ENCODE data around the gene KDM4B.

Gene KDM4B

GRCh38 chr19:4987692-4988370 lies 18.9 kb downstream of the KDM4B start:
- no peaks in the 10 kb centered on the region for H3K9me3 ChIP-seq (ENCODE audit: control insufficient read depth, insufficient read depth, low read length)
- H3K27me3 ChIP-seq (ENCODE audit: control insufficient read depth, insufficient read depth, low read length) = no peaks in the 10 kb centered on the region
- no peak overlapping the region for H3K4me3 ChIP-seq (ENCODE audit: low read depth, low read length)
- H3K36me3 ChIP-seq (ENCODE audit: control insufficient read depth, insufficient read depth, low read length) = no peaks in the 10 kb centered on the region
- no peaks in the 10 kb centered on the region for H3K4me1 ChIP-seq (ENCODE audit: control insufficient read depth, insufficient read depth, low read length)
- no peak overlapping the region for H3K9ac ChIP-seq (ENCODE audit: low read depth, low read length)

DNA sequence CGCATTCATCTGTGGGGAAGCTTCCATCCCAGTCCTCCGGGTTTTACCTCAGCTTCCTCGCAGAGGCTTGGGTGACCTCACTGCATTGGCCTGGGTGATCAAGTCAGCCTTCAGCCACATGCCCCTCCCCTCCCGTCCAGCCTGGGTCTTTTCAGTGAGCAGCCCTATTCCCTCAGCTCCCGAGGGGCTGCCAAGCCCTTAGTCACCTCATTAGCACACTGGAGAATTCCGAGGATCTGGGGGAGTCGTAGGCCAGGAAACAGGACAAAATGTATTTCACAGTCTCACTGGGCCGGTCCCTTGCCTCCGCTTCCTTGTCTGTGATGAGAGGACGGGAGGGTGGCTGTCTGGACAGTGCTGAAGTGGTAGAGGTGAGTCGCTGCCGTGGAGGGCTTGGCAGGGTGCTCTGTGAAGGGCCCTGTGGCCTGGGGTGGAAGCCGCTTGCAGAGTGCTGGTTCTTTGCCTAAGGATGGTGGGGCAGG lies 19.9 kb downstream of the KDM4B start:
- H3K27me3 ChIP-seq (ENCODE audit: control insufficient read depth, insufficient read depth, low read length) = no peaks in the 10 kb centered on the region
- H3K9me3 ChIP-seq (ENCODE audit: control insufficient read depth, insufficient read depth, low read length) = no peaks in the 10 kb centered on the region
- H3K4me1 ChIP-seq (ENCODE audit: control insufficient read depth, insufficient read depth, low read length) = no peaks in the 10 kb centered on the region
- no peak overlapping the region for H3K4me3 ChIP-seq (ENCODE audit: low read depth, low read length)
- H3K9ac ChIP-seq (ENCODE audit: low read depth, low read length) = peak overlapping the region; percentile 47
- H3K36me3 ChIP-seq (ENCODE audit: control insufficient read depth, insufficient read depth, low read length) = no peaks in the 10 kb centered on the region

GRCh38 chr19:4990306-4990705 lies 21.4 kb downstream of the KDM4B start:
- Histone ChIP-seq H3K9me3 (ENCODE audit: control insufficient read depth, insufficient read depth, low read length) (no peaks in the 10 kb centered on the region), H3K27me3 (ENCODE audit: control insufficient read depth, insufficient read depth, low read length) (no peaks in the 10 kb centered on the region), H3K9ac (ENCODE audit: low read depth, low read length) (no peak overlapping the region), H3K4me3 (ENCODE audit: low read depth, low read length) (no peak overlapping the region), H3K4me1 (ENCODE audit: control insufficient read depth, insufficient read depth, low read length) (no peaks in the 10 kb centered on the region), H3K36me3 (ENCODE audit: control insufficient read depth, insufficient read depth, low read length) (no peaks in the 10 kb centered on the region)

DNA sequence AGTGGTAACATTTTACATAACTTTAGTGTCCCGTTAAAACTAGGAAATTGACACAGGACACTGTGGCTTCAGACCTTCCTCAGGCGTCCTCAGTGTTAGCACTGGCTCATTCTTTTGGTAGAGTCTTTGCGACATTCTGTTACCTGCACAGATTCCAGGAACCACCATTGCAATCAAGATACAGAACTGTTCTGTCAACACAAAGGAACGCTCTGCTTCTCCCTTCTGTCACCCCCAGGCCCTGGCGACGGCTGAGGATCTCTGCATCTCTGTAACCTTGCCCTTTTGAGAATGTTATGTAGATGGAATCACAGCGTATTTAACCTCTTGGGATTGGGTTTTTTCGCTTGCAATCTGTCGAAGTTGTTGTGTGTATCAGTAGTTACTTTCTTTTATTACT lies 22.6 kb downstream of the KDM4B start:
- H3K4me3 ChIP-seq (ENCODE audit: low read depth, low read length) = no peak overlapping the region
- no peaks in the 10 kb centered on the region for H3K27me3 ChIP-seq (ENCODE audit: control insufficient read depth, insufficient read depth, low read length)
- H3K36me3 ChIP-seq (ENCODE audit: control insufficient read depth, insufficient read depth, low read length) = no peaks in the 10 kb centered on the region
- H3K9me3 ChIP-seq (ENCODE audit: control insufficient read depth, insufficient read depth, low read length) = no peaks in the 10 kb centered on the region
- no peak overlapping the region for H3K9ac ChIP-seq (ENCODE audit: low read depth, low read length)
- H3K4me1 ChIP-seq (ENCODE audit: control insufficient read depth, insufficient read depth, low read length) = no peaks in the 10 kb centered on the region

- Histone ChIP-seq H3K9ac (ENCODE audit: low read depth, low read length) (no peak overlapping the region), H3K4me3 (ENCODE audit: low read depth, low read length) (no peak overlapping the region), H3K9me3 (ENCODE audit: control insufficient read depth, insufficient read depth, low read length) (no peaks in the 10 kb centered on the region), H3K27me3 (ENCODE audit: control insufficient read depth, insufficient read depth, low read length) (no peaks in the 10 kb centered on the region), H3K4me1 (ENCODE audit: control insufficient read depth, insufficient read depth, low read length) (no peaks in the 10 kb centered on the region), H3K36me3 (ENCODE audit: control insufficient read depth, insufficient read depth, low read length) (no peaks in the 10 kb centered on the region)
Measured at GRCh38 chr19:4991996-4992698, 23.2 kb downstream of the KDM4B start.

DNA sequence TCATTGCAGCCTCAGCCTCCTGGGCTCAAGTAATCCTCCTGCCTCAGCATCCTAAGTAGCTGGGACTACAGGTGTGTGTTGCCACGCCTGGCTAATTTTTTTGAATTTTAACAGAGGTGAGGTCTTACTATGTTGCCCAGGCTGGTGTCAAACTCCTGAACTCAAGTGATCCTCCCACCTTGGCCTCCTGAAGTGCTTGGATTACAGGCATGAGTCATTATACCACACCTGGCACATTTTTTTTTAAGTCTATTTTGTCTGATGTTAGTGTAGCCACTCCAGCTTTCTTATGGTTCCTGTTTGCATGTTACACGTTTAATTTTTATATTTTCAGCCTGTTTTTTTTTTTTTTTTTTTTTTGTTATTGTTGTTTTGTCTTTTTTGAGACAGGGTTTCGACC lies 24.8 kb downstream of the KDM4B start:
- H3K9me3 ChIP-seq (ENCODE audit: control insufficient read depth, insufficient read depth, low read length) = no peaks in the 10 kb centered on the region
- H3K36me3 ChIP-seq (ENCODE audit: control insufficient read depth, insufficient read depth, low read length) = peaks cover 5% of the 10 kb centered on the region
- H3K27me3 ChIP-seq (ENCODE audit: control insufficient read depth, insufficient read depth, low read length) = no peaks in the 10 kb centered on the region
- no peak overlapping the region for H3K4me3 ChIP-seq (ENCODE audit: low read depth, low read length)
- H3K9ac ChIP-seq (ENCODE audit: low read depth, low read length) = no peak overlapping the region
- H3K4me1 ChIP-seq (ENCODE audit: control insufficient read depth, insufficient read depth, low read length) = no peaks in the 10 kb centered on the region

GRCh38 chr19:4996701-4997100 lies 27.8 kb downstream of the KDM4B start:
- H3K9ac ChIP-seq (ENCODE audit: low read depth, low read length) = no peak overlapping the region
- H3K4me1 ChIP-seq (ENCODE audit: control insufficient read depth, insufficient read depth, low read length) = no peaks in the 10 kb centered on the region
- H3K36me3 ChIP-seq (ENCODE audit: control insufficient read depth, insufficient read depth, low read length) = peaks cover 5% of the 10 kb centered on the region
- H3K4me3 ChIP-seq (ENCODE audit: low read depth, low read length) = no peak overlapping the region
- H3K9me3 ChIP-seq (ENCODE audit: control insufficient read depth, insufficient read depth, low read length) = no peaks in the 10 kb centered on the region
- H3K27me3 ChIP-seq (ENCODE audit: control insufficient read depth, insufficient read depth, low read length) = no peaks in the 10 kb centered on the region

GRCh38 chr19:4997297-4997696 lies 28.4 kb downstream of the KDM4B start:
- Histone ChIP-seq H3K36me3 (ENCODE audit: control insufficient read depth, insufficient read depth, low read length) (peaks cover 5% of the 10 kb centered on the region), H3K9ac (ENCODE audit: low read depth, low read length) (no peak overlapping the region), H3K4me1 (ENCODE audit: control insufficient read depth, insufficient read depth, low read length) (no peaks in the 10 kb centered on the region), H3K4me3 (ENCODE audit: low read depth, low read length) (no peak overlapping the region), H3K27me3 (ENCODE audit: control insufficient read depth, insufficient read depth, low read length) (no peaks in the 10 kb centered on the region), H3K9me3 (ENCODE audit: control insufficient read depth, insufficient read depth, low read length) (no peaks in the 10 kb centered on the region)

DNA sequence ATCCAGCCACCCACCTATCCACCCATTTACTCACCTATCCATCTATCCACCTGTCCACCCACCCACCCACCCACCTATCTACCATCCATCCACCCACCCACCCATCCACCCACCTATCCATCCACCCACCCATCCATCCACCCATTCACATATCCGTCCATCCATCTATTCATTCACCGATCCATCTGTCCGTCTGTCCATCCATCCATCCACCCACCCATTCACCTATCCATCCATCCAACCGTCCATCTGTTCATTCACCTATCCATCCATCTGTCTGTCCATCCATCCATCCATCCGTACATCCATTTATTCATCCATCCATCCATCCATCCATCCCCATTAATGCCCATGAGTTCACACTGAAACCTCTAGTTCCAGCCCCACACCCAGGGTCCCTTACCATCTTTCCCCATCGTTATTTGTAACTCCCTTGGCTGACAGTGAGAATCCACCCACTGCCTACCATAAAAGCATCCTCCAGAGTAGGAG lies 31.3 kb downstream of the KDM4B start:
- Histone ChIP-seq H3K4me3 (ENCODE audit: low read depth, low read length) (no peak overlapping the region), H3K9me3 (ENCODE audit: control insufficient read depth, insufficient read depth, low read length) (no peaks in the 10 kb centered on the region), H3K36me3 (ENCODE audit: control insufficient read depth, insufficient read depth, low read length) (peaks cover 5% of the 10 kb centered on the region), H3K9ac (ENCODE audit: low read depth, low read length) (no peak overlapping the region), H3K4me1 (ENCODE audit: control insufficient read depth, insufficient read depth, low read length) (no peaks in the 10 kb centered on the region), H3K27me3 (ENCODE audit: control insufficient read depth, insufficient read depth, low read length) (no peaks in the 10 kb centered on the region)

GRCh38 chr19:5001615-5002014 lies 32.7 kb downstream of the KDM4B start:
- Histone ChIP-seq H3K9ac (ENCODE audit: low read depth, low read length) (no peak overlapping the region), H3K4me3 (ENCODE audit: low read depth, low read length) (no peak overlapping the region), H3K9me3 (ENCODE audit: control insufficient read depth, insufficient read depth, low read length) (no peaks in the 10 kb centered on the region), H3K4me1 (ENCODE audit: control insufficient read depth, insufficient read depth, low read length) (no peaks in the 10 kb centered on the region), H3K36me3 (ENCODE audit: control insufficient read depth, insufficient read depth, low read length) (peaks cover 5% of the 10 kb centered on the region), H3K27me3 (ENCODE audit: control insufficient read depth, insufficient read depth, low read length) (no peaks in the 10 kb centered on the region)

- no peak overlapping the region for H3K9ac ChIP-seq (ENCODE audit: low read depth, low read length)
- H3K9me3 ChIP-seq (ENCODE audit: control insufficient read depth, insufficient read depth, low read length) = no peaks in the 10 kb centered on the region
- peaks cover 5% of the 10 kb centered on the region for H3K36me3 ChIP-seq (ENCODE audit: control insufficient read depth, insufficient read depth, low read length)
- H3K27me3 ChIP-seq (ENCODE audit: control insufficient read depth, insufficient read depth, low read length) = no peaks in the 10 kb centered on the region
- no peaks in the 10 kb centered on the region for H3K4me1 ChIP-seq (ENCODE audit: control insufficient read depth, insufficient read depth, low read length)
- no peak overlapping the region for H3K4me3 ChIP-seq (ENCODE audit: low read depth, low read length)
Measured at GRCh38 chr19:5002143-5002542, 33.2 kb downstream of the KDM4B start.

- no peaks in the 10 kb centered on the region for H3K36me3 ChIP-seq (ENCODE audit: control insufficient read depth, insufficient read depth, low read length)
- no peak overlapping the region for H3K9ac ChIP-seq (ENCODE audit: low read depth, low read length)
- no peaks in the 10 kb centered on the region for H3K4me1 ChIP-seq (ENCODE audit: control insufficient read depth, insufficient read depth, low read length)
- no peak overlapping the region for H3K4me3 ChIP-seq (ENCODE audit: low read depth, low read length)
- H3K9me3 ChIP-seq (ENCODE audit: control insufficient read depth, insufficient read depth, low read length) = no peaks in the 10 kb centered on the region
- H3K27me3 ChIP-seq (ENCODE audit: control insufficient read depth, insufficient read depth, low read length) = no peaks in the 10 kb centered on the region
Measured at GRCh38 chr19:5003781-5004180, 34.9 kb downstream of the KDM4B start.
